ENCODE measurements around the gene PCYOX1L. TPM values are rescaled to one million over a fixed set of nuclear protein-coding genes. Genes with fewer than 3 reads are reported as not detected.

Gene PCYOX1L
- total RNA-seq, 3 donors from 2014 or later: 3.1 to 5.9 (median 4.2) TPM

GRCh38 chr5:149320791-149321330 is 37.0 kb upstream of the PCYOX1L start:
- Histone ChIP-seq H3K4me3 (no peak overlapping the region), H3K9me3 (no peaks in the 10 kb centered on the region), H3K36me3 (ENCODE audit: low read depth) (no peaks in the 10 kb centered on the region), H3K4me1 (ENCODE audit: low read depth) (peaks cover 27% of the 10 kb centered on the region)
- intact Hi-C loops (cut with DNase I, micrococcal nuclease): no loop called here
- TF ChIP-seq, protein P1, sequence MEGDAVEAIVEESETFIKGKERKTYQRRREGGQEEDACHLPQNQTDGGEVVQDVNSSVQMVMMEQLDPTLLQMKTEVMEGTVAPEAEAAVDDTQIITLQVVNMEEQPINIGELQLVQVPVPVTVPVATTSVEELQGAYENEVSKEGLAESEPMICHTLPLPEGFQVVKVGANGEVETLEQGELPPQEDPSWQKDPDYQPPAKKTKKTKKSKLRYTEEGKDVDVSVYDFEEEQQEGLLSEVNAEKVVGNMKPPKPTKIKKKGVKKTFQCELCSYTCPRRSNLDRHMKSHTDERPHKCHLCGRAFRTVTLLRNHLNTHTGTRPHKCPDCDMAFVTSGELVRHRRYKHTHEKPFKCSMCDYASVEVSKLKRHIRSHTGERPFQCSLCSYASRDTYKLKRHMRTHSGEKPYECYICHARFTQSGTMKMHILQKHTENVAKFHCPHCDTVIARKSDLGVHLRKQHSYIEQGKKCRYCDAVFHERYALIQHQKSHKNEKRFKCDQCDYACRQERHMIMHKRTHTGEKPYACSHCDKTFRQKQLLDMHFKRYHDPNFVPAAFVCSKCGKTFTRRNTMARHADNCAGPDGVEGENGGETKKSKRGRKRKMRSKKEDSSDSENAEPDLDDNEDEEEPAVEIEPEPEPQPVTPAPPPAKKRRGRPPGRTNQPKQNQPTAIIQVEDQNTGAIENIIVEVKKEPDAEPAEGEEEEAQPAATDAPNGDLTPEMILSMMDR (IDR thresholded peaks at IDR 0.05): no peak
- DNase-seq (peak; percentile 94 to 97 (median 94)), ATAC-seq (peak; percentile 96)

DNA sequence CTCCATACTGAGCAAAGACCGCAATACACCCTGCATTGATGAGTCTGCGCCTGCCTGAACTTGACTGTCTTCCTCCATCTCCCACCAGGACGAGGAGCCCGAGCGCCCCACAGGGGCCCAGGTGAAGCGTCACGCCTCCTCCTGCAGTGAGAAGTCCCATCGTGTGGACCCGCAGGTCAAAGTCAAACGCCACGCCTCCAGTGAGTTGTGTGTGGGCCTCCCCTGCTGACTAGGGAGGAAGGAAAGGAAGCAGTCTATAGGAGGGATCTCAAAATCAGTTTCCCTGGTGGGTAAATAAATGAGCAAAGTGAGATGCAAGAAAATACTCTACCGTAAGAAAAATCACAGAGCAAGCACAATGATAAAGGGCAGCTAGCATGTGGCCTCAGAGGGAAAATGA is 35.3 kb upstream of the PCYOX1L start:
- peak; percentile 75 for ATAC-seq
- peaks cover 27% of the 10 kb centered on the region for H3K4me1 ChIP-seq (ENCODE audit: low read depth)
- intact Hi-C loops (cut with DNase I, micrococcal nuclease): no loop called here
- DNase-seq: peak; percentile 76 to 85 (median 81)
- no peaks in the 10 kb centered on the region for H3K9me3 ChIP-seq
- no peak overlapping the region for H3K4me3 ChIP-seq
- no peaks in the 10 kb centered on the region for H3K36me3 ChIP-seq (ENCODE audit: low read depth)
- TF ChIP-seq, protein P1 (IDR thresholded peaks at IDR 0.05): no peak

- intact Hi-C loops (cut with DNase I, micrococcal nuclease): no loop called here
Measured at GRCh38 chr5:149323210-149323609, 34.6 kb upstream of the PCYOX1L start.

GRCh38 chr5:149323621-149324205 is 34.1 kb upstream of the PCYOX1L start:
- H3K4me3 ChIP-seq: no peak overlapping the region
- no peaks in the 10 kb centered on the region for H3K36me3 ChIP-seq (ENCODE audit: low read depth)
- peaks cover 27% of the 10 kb centered on the region for H3K4me1 ChIP-seq (ENCODE audit: low read depth)
- TF ChIP-seq, protein P1 (IDR thresholded peaks at IDR 0.05): no peak
- no peak for DNase-seq
- no peak for ATAC-seq
- intact Hi-C loops (cut with DNase I, micrococcal nuclease): no loop called here
- no peaks in the 10 kb centered on the region for H3K9me3 ChIP-seq

More at GRCh38 chr5:149323210-149323609, 34.6 kb upstream of the PCYOX1L start:
- H3K9me3 ChIP-seq: no peaks in the 10 kb centered on the region
- H3K36me3 ChIP-seq (ENCODE audit: low read depth): no peaks in the 10 kb centered on the region
- H3K4me1 ChIP-seq (ENCODE audit: low read depth): peaks cover 27% of the 10 kb centered on the region
- DNase-seq (no peak), ATAC-seq (no peak)
- TF ChIP-seq, protein P1 (IDR thresholded peaks at IDR 0.05): no peak
- no peak overlapping the region for H3K4me3 ChIP-seq

GRCh38 chr5:149324641-149325040 is 33.2 kb upstream of the PCYOX1L start:
- TF ChIP-seq, protein P1 (IDR thresholded peaks at IDR 0.05): no peak
- H3K4me1 ChIP-seq (ENCODE audit: low read depth): peaks cover 27% of the 10 kb centered on the region
- intact Hi-C loops (cut with DNase I, micrococcal nuclease): no loop called here
- ATAC-seq (no peak), DNase-seq (no peak)
- no peak overlapping the region for H3K4me3 ChIP-seq
- no peaks in the 10 kb centered on the region for H3K9me3 ChIP-seq
- no peaks in the 10 kb centered on the region for H3K36me3 ChIP-seq (ENCODE audit: low read depth)

All from mucosa of descending colon (tissue), 3 donors.